CD4-positive, alpha-beta T cell treated with Interleukin-15 for 4 hours (primary cell): ENCODE data around the gene ZNF30.
"Not testable (repeated sequence)": the region's sequence is repeated elsewhere in the genome, so short reads cannot be mapped to it uniquely, and the experiment has no call there.

Source experiments
- DNase-seq: peaks from one replicate; pipeline ENCODE4 v3.0.0-alpha.2; 2020; ENCODE audit warnings: low spot score

The ZNF30 gene

GRCh38 chr19:34985249-34986022 is 58.7 kb downstream of the ZNF30 start:
- peak; percentile 14 for DNase-seq

GRCh38 chr19:34988119-34988518 is 61.4 kb downstream of the ZNF30 start:
- DNase-seq: no peak

- no peak for DNase-seq
Measured at GRCh38 chr19:34989298-34989697, 62.6 kb downstream of the ZNF30 start.

- no peak for DNase-seq
Measured at GRCh38 chr19:34990578-34991192, 64.0 kb downstream of the ZNF30 start.

- DNase-seq: no peak
Measured at GRCh38 chr19:34991542-34992333, 65.0 kb downstream of the ZNF30 start.

- not testable (repeated sequence) for DNase-seq
Measured at GRCh38 chr19:34992582-34992981, 65.9 kb downstream of the ZNF30 start.

- DNase-seq: no peak
Measured at GRCh38 chr19:34994286-34994642, 67.6 kb downstream of the ZNF30 start.
